NCI-H1694 treated with DMSO at 0.1 percent for 48 hours (cell line): ENCODE data around the gene TRPM1.

Experiments used
- DNase-seq: peaks from one replicate; lab custom pipeline; 2025; lab: John Stamatoyannopoulos, UW

Gene TRPM1

DNA sequence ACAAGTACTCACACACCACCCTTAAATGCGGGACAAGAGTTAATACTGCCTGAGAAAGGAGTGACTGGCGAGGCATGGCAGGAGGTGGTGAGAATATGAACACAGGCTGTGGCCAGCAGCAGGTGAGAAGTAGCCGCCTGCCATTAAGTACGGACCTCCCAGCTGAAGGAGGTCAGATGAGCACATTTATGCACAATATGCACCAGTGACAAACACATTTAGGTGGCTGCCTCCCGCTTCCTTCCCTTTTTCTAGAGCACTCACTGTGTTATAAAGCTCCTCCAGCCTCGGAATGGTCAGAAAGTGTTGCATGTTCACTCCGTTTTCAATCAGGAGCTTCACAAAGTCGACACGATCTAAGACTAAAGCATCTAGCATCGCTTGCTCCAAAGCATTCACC lies 52.4 kb downstream of the TRPM1 start:
- DNase-seq, result no peak

DNA sequence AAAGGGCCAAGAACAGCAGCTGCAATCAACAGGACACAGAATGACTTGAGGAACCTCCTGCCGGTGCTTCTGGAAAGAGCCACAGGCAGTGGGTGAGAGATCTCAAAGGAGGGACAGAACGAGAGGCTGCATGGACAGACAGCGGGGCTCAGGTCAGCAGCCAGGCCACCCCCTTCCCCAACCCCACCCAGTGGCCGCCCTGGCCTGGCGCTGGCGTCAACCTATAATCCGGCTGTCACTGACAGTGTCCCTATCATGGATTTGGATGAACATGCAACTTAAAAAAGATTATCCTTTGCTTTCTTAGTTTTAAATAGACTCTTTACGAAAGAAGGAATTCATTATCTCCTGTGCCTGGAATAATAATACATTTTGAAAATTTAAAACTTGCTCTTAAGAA lies 54.1 kb downstream of the TRPM1 start:
- no peak for DNase-seq

DNA sequence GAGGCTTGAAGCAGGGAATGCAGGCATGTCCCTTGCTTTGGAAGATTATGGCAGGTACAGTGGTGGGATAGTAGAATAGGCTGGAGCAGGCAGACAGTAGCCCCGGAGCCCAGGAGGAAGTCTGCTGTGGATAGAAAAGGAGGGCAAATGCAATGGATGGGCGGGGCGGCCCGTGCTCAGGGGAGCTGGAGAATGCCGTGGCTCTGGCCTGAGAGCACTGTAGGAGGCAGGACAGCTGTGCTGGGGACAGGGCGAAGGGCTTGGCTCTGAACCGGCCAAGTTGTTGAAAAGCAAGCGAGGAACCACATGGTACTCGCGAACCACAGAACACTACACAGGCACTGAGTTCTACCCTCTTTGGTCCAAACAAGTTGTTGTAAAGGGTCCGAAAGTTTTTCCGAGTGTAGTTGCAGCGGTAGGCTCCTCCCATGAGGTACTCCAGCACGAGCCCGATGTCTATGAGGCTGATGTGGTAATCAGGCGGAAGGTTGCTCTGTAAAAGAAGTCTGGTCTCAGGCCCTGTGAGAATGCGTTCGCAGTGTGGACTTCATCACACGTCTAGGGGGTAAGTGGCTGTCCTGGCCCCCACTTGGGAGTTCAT lies 54.7 kb downstream of the TRPM1 start:
- no peak for DNase-seq

DNA sequence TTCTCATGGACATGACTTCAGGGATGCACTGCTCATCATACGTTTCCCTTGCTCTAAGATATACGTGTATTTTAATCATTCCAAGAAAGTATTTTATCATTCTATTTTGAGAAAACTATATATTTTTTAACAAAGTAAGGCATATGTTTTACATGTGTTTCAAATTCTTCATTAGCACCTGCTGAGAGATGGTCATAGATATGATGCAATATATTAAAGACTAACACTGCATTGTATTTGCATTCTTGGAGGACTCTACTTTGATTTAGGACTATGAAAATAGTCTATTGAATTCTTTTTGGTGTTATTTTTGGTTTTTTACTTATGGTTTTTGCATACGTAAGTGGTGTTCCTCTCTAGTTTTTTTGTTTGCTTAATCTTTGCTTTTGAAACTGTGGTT lies 55.9 kb downstream of the TRPM1 start:
- DNase-seq, result no peak

DNA sequence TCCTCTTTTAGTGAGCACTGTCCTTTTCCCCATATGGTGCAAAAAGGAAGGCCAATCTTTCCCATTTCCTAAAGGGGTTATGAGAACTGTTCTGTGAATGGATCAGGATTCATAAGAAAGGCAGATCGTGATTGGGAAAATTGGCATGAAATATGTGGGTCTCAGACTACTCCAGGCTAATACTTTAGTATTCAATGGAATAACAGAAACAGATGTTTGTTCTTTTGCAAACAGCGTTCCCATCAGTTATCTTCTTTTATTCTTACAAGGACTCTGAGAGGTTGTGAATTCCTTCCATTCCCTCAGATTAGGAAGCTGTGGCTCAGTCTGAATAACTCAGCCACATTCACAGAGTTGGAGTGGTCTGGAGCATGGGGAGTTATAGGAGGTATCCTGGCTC lies 58.8 kb downstream of the TRPM1 start:
- DNase-seq, result no peak

DNA sequence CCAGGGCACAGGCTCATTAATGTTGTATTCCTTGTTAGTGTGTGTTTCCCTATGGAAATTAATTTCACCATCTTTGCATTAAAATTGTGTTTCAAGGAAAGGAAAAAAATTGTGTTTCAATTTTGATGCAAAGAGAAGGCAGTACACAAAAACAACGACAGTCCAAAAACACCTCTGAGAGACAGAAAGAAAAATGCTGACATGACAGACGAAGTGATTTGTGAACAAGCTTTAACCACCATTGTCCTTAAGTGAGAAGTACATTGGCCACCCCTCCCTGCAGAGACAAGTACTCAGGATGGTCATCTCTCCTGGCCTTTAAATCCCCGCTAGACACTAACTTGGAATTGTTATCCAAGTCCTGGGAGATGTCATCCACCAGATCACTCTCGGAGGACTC lies 59.9 kb downstream of the TRPM1 start:
- no peak for DNase-seq

DNA sequence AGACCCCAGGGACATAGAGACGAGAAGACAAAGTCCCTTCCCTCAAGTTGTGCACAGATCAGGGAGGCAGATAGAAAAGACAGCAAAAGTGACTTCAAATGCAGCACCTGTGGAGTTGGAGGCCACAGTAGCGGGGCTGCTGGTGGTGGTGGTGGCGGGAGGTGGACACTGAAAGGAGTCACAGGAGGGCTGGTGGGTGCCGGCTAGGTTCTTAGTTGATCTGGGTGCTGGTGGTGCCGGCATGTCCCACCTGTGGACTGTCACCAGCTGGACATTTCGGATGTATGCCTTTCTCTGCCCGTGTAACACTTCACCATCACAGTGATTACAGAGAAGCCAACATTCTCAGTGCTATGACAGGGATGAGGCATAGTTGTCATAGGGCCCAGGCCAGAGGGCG lies 60.9 kb downstream of the TRPM1 start:
- no peak for DNase-seq

DNA sequence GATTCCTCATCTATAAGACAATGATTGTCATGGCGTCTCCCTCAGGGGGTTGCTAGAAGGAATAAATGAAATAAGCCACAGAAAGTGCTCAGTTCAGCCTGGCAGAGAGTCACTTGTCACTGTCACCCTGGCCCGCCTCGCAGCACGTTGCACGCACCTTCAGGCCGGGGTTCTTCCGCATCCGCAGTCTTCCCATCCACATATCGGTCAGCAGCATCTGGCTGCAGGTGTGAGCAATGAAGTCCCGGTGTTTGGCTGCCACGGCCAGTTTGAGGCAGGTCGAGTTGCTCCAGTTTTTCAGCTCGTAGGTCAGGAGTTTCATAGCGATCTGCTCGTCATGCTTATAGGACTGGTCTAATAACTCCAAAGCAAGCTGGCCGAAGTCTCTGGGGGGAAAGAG lies 61.6 kb downstream of the TRPM1 start:
- DNase-seq, result no peak

DNA sequence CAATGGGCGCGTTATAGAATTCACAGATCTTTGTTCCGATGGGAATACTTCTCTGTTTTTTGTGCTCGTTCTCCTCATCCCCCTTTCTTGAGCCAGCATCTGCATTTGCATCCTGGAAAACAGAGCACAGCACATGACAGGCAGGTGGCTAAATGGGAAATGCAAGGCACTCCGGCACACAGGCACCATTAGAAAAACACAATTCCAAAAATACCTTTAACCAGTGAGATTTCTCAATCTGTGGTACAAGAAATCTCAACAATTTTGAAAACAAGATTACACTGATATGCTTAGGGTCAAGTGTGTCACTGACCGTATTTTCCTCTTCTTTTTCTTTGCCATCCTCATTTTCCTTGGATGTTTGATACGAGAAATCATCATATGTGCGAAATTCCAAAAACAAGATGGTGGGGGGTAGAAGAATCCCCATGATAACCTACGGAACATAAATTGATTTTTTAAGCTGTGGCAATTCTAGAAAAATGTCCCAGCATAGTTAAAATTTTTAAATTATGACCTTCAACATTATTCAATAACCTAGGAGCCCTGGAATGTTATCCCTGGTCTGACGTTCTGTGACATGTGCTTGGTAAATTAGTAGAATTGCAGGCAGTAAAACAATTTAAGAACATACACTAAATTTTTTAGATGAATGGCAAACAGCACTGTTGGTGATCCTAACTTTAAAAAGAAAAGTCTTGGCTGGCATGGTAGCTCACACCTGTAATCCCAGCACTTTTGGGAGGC lies 63.6 kb downstream of the TRPM1 start:
- no peak for DNase-seq

DNA sequence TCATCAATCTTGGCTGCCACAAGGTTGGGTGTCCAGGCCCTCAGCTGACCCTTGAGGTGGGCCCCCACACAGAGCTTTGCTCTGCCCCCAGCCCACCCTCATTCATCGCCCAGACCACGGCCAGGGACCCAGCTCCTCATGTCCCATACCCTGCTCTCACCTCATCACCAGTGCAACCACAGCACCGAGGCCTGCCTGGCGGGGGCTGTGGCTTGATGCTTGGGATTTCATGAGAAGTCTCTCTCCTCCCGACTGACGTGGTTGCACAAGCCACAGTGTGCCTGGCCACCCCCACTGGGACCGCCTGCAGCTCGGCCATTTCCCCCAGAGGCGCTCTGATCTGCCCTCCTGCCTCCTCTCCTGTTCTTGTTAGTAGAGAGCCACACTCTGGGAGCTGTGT lies 64.7 kb downstream of the TRPM1 start:
- no peak for DNase-seq

DNA sequence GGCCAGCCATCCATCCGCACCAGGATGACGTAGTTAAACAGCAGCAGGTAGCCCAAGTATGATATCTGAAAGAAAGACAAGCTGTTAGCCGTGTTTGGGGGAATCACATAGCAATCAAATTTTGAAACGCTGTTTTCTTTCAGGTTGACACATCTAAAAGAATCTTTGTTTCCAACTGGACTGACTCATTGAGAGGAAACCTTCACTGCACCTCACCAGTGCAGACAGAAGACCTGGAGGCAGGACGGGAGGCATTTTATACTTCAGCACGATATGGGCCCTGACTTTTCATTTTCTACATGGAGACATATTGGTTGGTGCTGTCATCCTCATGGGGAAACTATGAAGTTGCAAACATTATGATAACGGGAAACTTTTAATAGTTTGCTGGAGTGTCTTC lies 65.9 kb downstream of the TRPM1 start:
- DNase-seq, result no peak

DNA sequence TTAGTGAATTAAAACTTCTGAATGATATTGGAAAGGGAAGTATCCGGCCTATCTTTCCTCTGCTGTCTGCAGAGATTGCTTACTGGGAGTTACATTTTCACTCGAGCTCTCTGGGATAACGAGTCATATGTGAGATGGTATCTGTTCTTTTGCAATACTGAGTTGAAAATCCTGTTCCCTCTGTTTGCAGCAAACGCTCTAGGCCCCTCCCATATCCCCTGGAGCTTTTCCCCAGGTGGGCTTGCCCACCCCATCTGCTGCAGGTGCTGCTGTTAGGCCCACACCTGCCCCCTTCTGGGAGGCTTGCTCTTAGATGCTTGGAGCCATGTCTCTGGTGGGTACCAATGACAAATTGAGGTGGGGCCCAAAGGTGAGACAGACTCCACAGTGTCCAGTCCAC lies 67.4 kb downstream of the TRPM1 start:
- DNase-seq, result no peak

DNA sequence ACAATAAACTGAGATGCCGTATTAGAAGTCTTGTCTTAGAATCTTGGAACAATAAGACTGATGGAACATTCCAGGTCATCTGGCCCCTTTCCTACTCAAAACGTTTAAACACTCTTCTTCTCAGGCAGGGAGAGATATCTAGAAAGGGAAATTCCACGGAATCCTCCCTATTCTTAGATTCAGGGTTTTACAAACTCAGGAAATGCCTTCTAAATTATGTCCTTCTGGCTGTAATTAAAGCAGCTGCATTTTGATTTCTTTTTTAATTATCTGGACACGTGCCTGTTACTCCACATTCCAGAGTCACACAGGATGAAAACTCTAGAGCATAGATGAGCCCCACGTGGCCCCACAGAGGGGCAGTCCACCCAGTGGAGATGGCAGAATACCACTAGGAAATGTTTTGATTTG lies 68.6 kb downstream of the TRPM1 start:
- no peak for DNase-seq

DNA sequence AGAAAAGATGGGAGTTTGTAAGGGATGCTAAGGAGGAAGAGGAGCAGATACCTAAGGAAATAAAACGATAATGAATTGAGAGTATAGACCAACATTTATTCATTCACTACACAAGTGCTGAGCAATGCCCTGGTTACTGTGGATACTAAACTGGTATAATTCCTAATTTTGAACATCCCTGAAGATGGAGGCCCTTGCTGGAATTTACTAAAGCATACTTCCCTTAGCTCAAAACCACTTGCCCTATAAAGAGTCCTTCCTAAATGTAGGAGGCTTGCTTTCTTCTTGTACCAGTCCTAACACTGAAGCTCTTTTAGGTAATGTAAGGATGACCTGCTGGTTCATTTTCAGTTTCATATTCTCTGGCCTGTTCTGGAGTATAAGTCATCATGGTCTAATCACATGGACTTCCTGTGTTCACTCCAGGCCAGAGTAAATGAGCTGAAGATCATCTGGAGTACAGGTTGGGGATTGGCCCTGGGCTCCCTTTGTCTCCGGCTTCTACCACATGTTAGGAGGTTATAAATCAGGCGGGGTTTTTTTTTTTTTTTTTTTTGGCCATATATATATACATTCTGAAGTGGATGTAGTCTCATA lies 70.0 kb downstream of the TRPM1 start:
- DNase-seq, result no peak

DNA sequence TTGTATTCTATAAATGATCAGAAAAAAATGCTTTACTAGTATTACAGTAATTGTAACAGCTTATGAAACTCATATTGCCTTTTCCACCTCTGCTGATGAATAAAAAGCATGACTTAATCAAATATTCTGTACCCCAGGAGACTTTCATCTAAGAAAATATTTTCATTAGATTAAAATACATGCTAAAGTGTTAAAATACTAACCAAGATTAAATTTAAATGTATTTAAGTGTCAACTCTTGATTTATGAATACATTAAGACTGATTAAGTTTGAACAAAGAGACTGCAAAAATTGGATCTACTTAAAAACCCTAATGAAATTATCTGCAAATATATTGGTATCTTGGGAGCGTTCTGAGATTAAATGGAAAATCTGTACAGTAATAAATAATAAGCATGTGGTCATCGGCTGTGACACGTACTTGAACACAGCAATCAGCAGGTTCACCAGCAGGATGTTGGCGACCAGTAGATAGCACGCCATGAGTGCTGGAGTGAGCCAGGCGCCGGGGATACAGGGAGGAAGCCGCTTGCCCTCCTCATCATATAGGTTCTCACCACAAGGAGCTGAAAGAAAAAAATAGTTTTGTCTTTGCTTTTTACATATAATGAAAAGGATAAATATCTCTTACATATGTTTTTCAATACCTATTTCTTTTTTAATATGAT lies 73.5 kb downstream of the TRPM1 start:
- no peak for DNase-seq

DNA sequence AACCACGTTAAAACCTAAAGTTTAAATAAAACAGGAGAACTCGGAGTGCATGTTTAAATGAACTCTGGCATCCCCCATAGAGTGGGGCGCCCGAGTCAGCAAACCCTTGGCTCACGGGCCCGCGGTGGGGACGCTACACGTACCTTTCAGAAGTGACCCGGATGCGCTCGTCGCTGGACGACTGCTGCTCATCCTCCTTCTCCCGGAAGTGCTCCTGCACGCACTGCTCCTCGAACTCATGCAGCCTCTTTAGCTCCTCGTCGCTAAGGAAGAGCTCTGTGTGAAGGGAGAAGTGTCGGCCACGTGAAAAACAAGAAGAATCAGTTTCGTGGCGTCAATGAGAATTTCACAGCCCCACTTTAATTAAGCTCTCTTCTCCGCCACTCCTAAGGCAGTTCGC lies 75.5 kb downstream of the TRPM1 start:
- no peak for DNase-seq

DNA sequence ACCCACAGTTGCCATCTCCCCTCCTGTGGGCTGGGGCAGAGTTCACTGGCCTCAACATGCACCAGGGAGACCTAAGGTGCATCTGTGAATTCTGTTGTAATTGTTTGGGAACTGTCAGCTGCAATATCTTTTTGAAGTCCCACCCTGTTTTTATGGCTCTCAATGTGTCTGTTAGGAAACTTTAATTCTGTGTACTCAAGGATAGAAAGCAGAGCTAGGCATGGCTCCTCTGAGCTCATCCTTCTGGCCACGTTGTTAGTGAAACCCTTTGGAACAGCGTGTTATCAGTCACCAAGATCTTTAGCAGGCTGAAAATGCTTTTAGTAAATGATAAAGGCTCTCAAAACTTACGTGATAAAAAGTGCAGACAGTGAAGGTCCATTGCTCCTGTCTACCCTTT lies 76.5 kb downstream of the TRPM1 start:
- no peak for DNase-seq

DNA sequence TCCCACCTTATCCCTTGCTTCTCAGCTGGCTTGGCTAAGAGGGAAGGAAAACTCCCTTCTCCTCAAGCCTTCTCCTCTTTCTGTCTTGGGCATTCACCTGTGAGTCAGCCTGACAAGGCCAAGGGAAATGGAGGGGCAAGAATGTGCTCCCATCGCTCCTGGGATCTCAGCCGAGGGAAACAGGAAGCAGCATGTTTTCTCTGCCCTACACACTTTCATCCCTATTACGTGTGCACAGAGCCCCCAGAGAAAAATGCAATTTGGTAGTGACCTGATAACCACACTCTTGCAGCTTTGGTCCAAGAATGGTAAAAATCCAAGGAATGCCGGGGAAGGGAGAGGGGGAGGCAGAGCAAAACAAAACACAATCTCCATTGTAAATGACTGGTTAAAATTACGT lies 77.2 kb downstream of the TRPM1 start:
- DNase-seq, result no peak

DNA sequence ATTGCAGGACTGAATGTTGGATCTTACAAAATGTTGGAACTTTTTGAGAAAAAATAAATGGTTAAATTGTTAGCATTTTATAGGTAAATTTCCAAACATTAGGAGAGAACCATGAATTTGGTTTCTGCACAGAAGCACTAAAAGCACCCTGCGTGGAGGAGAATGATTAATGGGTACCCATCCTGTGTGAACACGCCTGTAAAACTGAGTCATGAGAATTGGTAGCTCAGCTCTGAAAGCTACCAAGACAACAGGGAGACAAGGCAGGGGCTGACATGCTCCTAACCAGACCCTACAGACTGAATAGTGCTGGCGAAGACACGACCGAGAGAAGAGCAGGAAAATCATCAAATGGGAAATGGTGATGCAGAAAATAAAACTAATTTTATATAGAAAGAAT lies 77.7 kb downstream of the TRPM1 start:
- no peak for DNase-seq

DNA sequence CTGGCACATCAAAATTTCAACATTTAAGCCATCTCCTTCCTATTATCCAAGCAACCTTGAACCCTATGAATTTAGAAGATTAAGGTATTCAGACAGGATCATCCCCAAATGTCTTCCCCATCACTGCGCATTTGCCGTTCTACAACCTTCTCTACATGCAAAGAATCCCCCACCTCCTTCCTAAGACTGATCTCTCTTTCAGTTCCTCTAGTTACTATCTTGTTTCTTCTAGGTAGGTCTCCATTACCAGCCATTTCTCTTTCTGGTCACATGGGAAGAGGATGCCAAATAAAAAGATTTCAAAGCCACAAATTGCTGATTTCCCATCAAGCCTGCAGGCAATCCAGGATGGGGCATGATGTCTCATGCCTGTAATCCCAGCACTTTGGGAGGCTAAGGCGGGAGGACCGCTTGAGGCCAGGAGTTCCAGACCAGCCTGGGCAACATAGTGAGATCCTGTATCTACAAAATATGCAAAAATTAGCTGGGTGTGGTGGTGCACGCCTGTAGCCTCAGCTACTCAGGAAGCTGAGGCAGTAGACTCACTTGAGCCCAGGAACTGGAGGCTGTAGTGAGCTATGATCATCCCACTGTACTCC lies 80.4 kb downstream of the TRPM1 start:
- DNase-seq, result no peak

DNA sequence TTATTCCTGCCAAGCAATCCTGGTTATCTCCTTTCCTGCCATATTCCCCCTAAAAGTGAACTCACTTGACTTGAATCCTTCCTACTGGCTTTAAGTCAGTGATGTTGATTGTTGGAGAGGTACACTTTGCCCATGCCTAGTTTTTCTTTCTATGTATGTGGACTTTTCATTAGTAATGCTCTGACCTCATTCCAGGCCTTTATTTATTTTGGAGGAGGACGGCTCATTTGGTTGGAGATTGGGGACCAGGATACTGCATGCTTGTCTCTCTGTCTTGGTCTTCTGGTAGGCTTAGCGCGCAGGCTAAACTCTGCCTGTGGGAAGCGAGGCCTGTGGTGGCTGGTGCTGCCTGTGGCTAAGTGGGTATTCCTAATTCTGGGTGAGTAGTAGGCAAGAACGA lies 81.0 kb downstream of the TRPM1 start:
- DNase-seq, result no peak

DNA sequence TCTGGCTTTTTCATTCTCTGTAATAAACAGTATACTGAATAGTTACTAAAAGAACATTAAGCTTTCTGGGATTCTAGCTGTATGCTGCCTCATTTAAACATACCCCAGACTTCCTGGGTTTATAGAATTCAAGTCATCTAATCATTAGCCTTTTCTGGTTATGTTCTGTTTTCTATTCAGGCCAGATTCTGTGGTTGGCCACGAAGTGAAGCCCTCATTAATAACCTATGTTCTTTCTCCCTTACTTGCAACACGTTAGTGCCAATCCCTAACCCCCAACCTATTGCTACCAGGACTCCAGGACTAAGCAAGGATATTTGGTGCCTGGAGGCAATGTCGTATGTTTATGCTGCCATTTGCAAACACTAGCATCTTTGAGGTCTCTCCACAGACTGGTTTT lies 81.5 kb downstream of the TRPM1 start:
- no peak for DNase-seq

DNA sequence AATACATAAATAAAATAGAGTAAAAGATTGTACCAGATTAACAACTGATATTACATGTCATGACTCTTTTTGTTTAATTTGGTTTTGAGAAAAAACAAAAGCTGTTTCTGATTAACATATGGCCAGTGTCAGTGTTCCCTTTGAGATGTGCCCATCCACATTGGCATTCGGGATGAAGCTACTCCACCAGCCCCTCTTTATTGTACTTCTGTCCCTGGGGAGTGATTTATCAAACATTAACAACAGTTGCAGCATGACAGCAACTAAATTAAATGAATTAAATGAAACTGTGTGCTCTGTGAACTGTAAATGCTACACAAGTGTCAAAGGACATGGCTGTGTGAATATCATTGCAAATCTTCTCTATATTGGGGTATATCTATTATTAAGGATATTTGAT lies 84.2 kb downstream of the TRPM1 start:
- no peak for DNase-seq
